ENCODE results near the gene SMARCAD1. TPM values are rescaled to one million over a fixed set of nuclear protein-coding genes. Genes with fewer than 3 reads are reported as not detected.

SMARCAD1 gene
- polyA plus RNA-seq, 1 of the 3 experiments (the other 2 are of a cell fraction), result 10.7 TPM

DNA sequence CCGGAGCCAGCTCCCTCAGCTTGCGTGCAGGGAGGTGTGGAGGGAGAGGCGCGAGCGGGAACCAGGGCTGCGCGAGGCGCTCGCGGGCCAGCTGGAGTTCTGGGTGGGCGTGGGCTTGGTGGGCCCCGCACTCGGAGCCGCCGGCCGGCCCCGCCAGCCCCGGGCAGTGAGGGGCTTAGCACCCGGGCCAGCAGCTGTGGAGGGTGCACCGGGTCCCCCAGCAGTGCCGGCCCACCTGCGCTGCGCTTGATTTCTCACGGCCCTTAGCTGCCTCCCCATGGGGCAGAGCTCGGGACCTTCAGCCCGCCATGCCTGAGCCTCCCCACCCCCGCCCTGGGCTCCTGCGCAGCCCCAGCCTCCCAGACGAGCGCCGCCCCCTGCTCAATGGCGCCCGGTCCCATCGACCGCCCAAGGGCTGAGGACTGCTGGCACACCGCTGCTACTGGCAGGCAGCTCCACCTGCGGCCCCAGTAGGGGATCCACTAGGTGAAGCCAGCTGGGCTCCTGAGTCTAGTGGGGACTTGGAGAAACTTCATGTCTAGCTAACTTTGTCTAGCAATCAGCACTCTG is 37.8 kb upstream of the SMARCAD1 start:
- CTCF ChIA-PET, result interaction anchor here (1.3 kb wide), 1 partner anchor 87 kb away, joined by 3 read pairs; no protein-coding TSS in a partner anchor
- WGBS (ENCODE audit: low lambda C conversion rate), result 89% methylated on average over 19 of the region's 37 CpGs

More for the DNA sequence above, 37.8 kb upstream of the SMARCAD1 start:
- H3K9me2 ChIP-seq, result no peaks in the 10 kb centered on the region
- POLR2A ChIA-PET, result no interaction called here
- H2AFZ ChIP-seq (ENCODE audit: low read depth), result no peak overlapping the region
- H3K79me2 ChIP-seq (ENCODE audit: insufficient read depth), result no peaks in the 10 kb centered on the region
- no peak overlapping the region for H3K4me3 ChIP-seq (ENCODE audit: low read depth in 2 of 2, low read length in 1 of 2)
- H3F3A ChIP-seq (replicated peaks; ENCODE audit: insufficient read depth), result no peaks in the 10 kb centered on the region
- no peak overlapping the region for H3K4me2 ChIP-seq
- H3K36me3 ChIP-seq (replicated peaks in 1 of 2; ENCODE audit: control insufficient read depth in 1 of 2, insufficient read depth in 2 of 2, low read length in 1 of 2), result no peaks in the 10 kb centered on the region
- DNase-seq, result no peak
- TF ChIP-seq FOXJ3 (CRISPR knock-in tag; IDR thresholded peaks at IDR 0.05), result no peak
- no peak for TF ChIP-seq MXI1 (IDR thresholded peaks at IDR 0.05; ENCODE audit: low read depth, low read length)
- TF ChIP-seq POLR2AphosphoS5 (IDR thresholded peaks at IDR 0.05; ENCODE audit: low read depth, low read length), result no peak
- TF ChIP-seq TCF12 (IDR thresholded peaks at IDR 0.05), result no peak
- no peak for TF ChIP-seq JUND (IDR thresholded peaks at IDR 0.05)
- TF ChIP-seq NRF1 (IDR thresholded peaks at IDR 0.05; ENCODE audit: low read depth, low read length), result no peak
- TF ChIP-seq, protein P1, sequence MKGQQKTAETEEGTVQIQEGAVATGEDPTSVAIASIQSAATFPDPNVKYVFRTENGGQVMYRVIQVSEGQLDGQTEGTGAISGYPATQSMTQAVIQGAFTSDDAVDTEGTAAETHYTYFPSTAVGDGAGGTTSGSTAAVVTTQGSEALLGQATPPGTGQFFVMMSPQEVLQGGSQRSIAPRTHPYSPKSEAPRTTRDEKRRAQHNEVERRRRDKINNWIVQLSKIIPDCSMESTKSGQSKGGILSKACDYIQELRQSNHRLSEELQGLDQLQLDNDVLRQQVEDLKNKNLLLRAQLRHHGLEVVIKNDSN (IDR thresholded peaks at IDR 0.05; ENCODE audit: borderline replicate concordance, low read depth), result no peak
- no peak for TF ChIP-seq YY1 (IDR thresholded peaks at IDR 0.05; ENCODE audit: low read depth)
- TF ChIP-seq GABPA (IDR thresholded peaks at IDR 0.05; ENCODE audit: low read depth), result no peak
- no peak for TF ChIP-seq RAD21 (IDR thresholded peaks at IDR 0.05; ENCODE audit: low read length)
- no peak for TF ChIP-seq CHD2 (IDR thresholded peaks at IDR 0.05; ENCODE audit: low read length, partially characterized antibody)
- TF ChIP-seq, protein P2, sequence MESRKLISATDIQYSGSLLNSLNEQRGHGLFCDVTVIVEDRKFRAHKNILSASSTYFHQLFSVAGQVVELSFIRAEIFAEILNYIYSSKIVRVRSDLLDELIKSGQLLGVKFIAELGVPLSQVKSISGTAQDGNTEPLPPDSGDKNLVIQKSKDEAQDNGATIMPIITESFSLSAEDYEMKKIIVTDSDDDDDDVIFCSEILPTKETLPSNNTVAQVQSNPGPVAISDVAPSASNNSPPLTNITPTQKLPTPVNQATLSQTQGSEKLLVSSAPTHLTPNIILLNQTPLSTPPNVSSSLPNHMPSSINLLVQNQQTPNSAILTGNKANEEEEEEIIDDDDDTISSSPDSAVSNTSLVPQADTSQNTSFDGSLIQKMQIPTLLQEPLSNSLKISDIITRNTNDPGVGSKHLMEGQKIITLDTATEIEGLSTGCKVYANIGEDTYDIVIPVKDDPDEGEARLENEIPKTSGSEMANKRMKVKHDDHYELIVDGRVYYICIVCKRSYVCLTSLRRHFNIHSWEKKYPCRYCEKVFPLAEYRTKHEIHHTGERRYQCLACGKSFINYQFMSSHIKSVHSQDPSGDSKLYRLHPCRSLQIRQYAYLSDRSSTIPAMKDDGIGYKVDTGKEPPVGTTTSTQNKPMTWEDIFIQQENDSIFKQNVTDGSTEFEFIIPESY (IDR thresholded peaks at IDR 0.05; ENCODE audit: borderline replicate concordance, low read depth), result no peak
- TF ChIP-seq, protein P3, sequence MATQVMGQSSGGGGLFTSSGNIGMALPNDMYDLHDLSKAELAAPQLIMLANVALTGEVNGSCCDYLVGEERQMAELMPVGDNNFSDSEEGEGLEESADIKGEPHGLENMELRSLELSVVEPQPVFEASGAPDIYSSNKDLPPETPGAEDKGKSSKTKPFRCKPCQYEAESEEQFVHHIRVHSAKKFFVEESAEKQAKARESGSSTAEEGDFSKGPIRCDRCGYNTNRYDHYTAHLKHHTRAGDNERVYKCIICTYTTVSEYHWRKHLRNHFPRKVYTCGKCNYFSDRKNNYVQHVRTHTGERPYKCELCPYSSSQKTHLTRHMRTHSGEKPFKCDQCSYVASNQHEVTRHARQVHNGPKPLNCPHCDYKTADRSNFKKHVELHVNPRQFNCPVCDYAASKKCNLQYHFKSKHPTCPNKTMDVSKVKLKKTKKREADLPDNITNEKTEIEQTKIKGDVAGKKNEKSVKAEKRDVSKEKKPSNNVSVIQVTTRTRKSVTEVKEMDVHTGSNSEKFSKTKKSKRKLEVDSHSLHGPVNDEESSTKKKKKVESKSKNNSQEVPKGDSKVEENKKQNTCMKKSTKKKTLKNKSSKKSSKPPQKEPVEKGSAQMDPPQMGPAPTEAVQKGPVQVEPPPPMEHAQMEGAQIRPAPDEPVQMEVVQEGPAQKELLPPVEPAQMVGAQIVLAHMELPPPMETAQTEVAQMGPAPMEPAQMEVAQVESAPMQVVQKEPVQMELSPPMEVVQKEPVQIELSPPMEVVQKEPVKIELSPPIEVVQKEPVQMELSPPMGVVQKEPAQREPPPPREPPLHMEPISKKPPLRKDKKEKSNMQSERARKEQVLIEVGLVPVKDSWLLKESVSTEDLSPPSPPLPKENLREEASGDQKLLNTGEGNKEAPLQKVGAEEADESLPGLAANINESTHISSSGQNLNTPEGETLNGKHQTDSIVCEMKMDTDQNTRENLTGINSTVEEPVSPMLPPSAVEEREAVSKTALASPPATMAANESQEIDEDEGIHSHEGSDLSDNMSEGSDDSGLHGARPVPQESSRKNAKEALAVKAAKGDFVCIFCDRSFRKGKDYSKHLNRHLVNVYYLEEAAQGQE (IDR thresholded peaks at IDR 0.05; ENCODE audit: low read depth, low read length), result no peak
- TF ChIP-seq, protein P4, sequence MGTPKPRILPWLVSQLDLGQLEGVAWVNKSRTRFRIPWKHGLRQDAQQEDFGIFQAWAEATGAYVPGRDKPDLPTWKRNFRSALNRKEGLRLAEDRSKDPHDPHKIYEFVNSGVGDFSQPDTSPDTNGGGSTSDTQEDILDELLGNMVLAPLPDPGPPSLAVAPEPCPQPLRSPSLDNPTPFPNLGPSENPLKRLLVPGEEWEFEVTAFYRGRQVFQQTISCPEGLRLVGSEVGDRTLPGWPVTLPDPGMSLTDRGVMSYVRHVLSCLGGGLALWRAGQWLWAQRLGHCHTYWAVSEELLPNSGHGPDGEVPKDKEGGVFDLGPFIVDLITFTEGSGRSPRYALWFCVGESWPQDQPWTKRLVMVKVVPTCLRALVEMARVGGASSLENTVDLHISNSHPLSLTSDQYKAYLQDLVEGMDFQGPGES (IDR thresholded peaks at IDR 0.05; ENCODE audit: low read depth, low read length), result no peak
- no peak for TF ChIP-seq TEAD4 (IDR thresholded peaks at IDR 0.05; ENCODE audit: borderline replicate concordance, insufficient read depth)
- no peak for TF ChIP-seq GATA2 (CRISPR knock-in tag; IDR thresholded peaks at IDR 0.05)
- TF ChIP-seq EP300 (IDR thresholded peaks at IDR 0.05; ENCODE audit: borderline replicate concordance in 1 of 2, low read depth in 1 of 2, low read length in 1 of 2), result no peak
- no peak overlapping the region for H3K27ac ChIP-seq (ENCODE audit: low read depth in 2 of 2, low read length in 1 of 2)
- no peaks in the 10 kb centered on the region for H4K20me1 ChIP-seq (ENCODE audit: insufficient read depth)
- H3K9me3 ChIP-seq, result no peaks in the 10 kb centered on the region
- H3K4me1 ChIP-seq (ENCODE audit: control insufficient read depth in 1 of 2, insufficient read depth in 2 of 2, low read depth in 1 of 2, low read length in 1 of 2), result no peaks in the 10 kb centered on the region
- H3K27me3 ChIP-seq (ENCODE audit: insufficient read depth), result no peaks in the 10 kb centered on the region
- no peak overlapping the region for H3K9ac ChIP-seq
